ENCODE data around the gene VAV3.

Gene VAV3

GRCh38 chr1:107964336-107965109, 457 bp downstream of the VAV3 start:
- Mint-ChIP-seq H3K27ac (ENCODE audit: low read depth) (peak overlapping the region; percentile 95), H3K36me3 (ENCODE audit: insufficient read depth) (peaks cover 21% of the 10 kb centered on the region), H3K4me1 (peaks cover 30% of the 10 kb centered on the region), H3K9me3 (no peaks in the 10 kb centered on the region), H3K27me3 (no peaks in the 10 kb centered on the region), H3K4me3 (peak overlapping the region; percentile 93)
- peak; percentile 15 to 21 for DNase-seq (ENCODE audit: low spot score in 2 of 2)
- peak; percentile 29 for ATAC-seq (replicated peaks; ENCODE audit: extremely low read depth, poor library complexity, severe bottlenecking)

DNA sequence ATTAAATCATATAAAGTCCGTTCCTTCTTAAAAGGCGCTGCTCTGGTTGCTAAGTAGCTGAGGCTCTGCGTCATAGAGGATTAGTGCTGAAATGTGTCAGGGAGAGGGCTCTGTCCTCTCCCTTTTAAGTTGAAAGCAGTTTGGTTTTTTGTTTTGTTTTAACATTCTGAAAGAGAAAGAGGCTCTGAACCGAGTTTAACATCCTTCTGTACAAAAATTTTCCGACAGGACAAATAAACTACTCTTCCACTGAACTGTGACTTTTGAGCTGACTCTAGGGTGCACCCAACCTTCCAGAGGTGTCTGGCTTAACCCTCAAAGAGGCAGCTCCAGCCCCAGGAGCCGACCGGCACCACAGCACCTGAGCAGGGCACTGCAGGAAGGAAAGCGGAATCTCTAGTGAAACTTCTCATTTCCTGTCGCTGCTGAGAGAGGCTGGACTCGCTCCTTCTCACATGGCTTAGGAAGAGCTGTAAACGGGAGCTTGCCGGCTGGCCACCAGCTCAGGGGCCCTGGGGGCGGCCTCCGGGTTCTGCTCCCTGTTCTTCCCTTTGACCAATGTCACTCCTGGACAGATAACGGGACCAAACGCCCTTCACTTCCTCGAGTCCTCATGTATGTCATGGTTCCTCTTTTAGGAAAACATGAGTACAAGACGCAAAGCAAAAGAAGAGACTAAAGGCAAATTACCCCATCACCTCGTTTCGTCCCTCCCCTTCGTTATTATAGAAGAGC, 1.2 kb downstream of the VAV3 start:
- peak overlapping the region; percentile 95 for H3K27ac Mint-ChIP-seq (ENCODE audit: low read depth)
- no peaks in the 10 kb centered on the region for H3K27me3 Mint-ChIP-seq
- peaks cover 23% of the 10 kb centered on the region for H3K36me3 Mint-ChIP-seq (ENCODE audit: insufficient read depth)
- peak overlapping the region; percentile 93 for H3K4me3 Mint-ChIP-seq
- H3K4me1 Mint-ChIP-seq, result peaks cover 34% of the 10 kb centered on the region
- no peaks in the 10 kb centered on the region for H3K9me3 Mint-ChIP-seq
- DNase-seq (ENCODE audit: low spot score in 2 of 2) (peak; percentile 23 to 44), ATAC-seq (replicated peaks; ENCODE audit: extremely low read depth, poor library complexity, severe bottlenecking) (peak; percentile 77)

DNA sequence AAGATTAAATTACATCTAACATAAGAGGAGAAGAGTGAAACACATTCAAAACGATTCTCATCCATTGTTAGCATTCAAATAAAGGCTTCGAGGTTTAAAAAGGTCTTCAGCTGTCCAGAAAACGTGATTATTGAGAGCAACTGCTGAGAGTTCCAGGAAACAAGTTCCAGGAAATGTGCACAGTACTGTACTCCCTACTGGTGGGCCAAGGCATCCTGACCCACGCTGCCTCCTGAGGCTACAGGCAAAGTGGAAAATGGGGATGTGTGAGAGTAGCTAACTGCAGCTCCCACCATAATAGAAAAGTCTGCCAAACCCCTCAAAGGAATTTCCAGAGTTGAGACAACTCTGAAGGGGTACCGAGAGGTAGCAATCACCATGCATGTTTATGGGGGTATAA, 2.0 kb downstream of the VAV3 start:
- ATAC-seq (replicated peaks; ENCODE audit: extremely low read depth, poor library complexity, severe bottlenecking) (no peak), DNase-seq (ENCODE audit: low spot score in 2 of 2) (no peak)
- no peaks in the 10 kb centered on the region for H3K9me3 Mint-ChIP-seq
- H3K4me3 Mint-ChIP-seq, result peak overlapping the region; percentile 93
- H3K4me1 Mint-ChIP-seq, result peaks cover 34% of the 10 kb centered on the region
- peaks cover 23% of the 10 kb centered on the region for H3K36me3 Mint-ChIP-seq (ENCODE audit: insufficient read depth)
- H3K27me3 Mint-ChIP-seq, result no peaks in the 10 kb centered on the region
- H3K27ac Mint-ChIP-seq (ENCODE audit: low read depth), result peak overlapping the region; percentile 95

DNA sequence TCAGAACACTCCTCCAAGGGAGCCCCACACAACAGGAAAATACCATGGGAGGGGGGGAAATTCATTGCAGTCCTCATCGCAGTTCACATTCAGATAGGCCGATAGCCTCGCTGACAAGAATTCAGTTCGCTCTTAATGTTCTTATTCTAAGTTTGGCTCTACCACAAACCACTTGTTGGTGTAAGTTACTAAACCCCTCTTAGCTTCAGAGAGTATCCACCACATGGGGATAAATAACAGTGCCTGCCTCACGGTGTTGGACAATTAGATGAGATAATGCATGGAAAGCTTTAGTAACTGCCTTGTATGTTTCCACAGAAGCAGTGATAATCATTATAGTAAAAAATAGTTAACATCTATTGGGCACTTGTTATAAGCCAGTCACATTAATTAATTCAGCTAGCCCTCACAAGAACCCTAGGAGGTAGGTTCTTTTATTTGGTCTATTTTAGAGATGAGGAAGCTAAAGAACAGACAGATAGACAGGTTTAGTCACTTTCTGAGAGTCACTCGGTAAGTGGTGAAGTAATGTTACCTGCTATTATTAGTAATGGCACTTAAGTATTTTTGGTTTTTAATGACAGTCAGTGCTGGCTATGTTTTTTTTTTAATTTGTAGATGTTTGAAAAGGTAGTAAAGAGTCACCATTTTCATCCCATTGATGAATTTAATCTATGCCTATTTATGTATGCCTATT, 10.1 kb downstream of the VAV3 start:
- Mint-ChIP-seq H3K36me3 (ENCODE audit: insufficient read depth) (peaks cover 2% of the 10 kb centered on the region), H3K27me3 (no peaks in the 10 kb centered on the region), H3K27ac (ENCODE audit: low read depth) (no peak overlapping the region), H3K9me3 (no peaks in the 10 kb centered on the region), H3K4me1 (peaks cover 51% of the 10 kb centered on the region), H3K4me3 (no peak overlapping the region)
- ATAC-seq (replicated peaks; ENCODE audit: extremely low read depth, poor library complexity, severe bottlenecking) (peak; percentile 47), DNase-seq (ENCODE audit: low spot score in 2 of 2) (no peak)

GRCh38 chr1:107954126-107954525, 10.9 kb downstream of the VAV3 start:
- no peaks in the 10 kb centered on the region for H3K27me3 Mint-ChIP-seq
- no peak for DNase-seq (ENCODE audit: low spot score in 2 of 2)
- H3K4me1 Mint-ChIP-seq, result peaks cover 49% of the 10 kb centered on the region
- no peaks in the 10 kb centered on the region for H3K9me3 Mint-ChIP-seq
- no peak overlapping the region for H3K4me3 Mint-ChIP-seq
- no peak for ATAC-seq (replicated peaks; ENCODE audit: extremely low read depth, poor library complexity, severe bottlenecking)
- no peak overlapping the region for H3K27ac Mint-ChIP-seq (ENCODE audit: low read depth)
- H3K36me3 Mint-ChIP-seq (ENCODE audit: insufficient read depth), result no peaks in the 10 kb centered on the region

DNA sequence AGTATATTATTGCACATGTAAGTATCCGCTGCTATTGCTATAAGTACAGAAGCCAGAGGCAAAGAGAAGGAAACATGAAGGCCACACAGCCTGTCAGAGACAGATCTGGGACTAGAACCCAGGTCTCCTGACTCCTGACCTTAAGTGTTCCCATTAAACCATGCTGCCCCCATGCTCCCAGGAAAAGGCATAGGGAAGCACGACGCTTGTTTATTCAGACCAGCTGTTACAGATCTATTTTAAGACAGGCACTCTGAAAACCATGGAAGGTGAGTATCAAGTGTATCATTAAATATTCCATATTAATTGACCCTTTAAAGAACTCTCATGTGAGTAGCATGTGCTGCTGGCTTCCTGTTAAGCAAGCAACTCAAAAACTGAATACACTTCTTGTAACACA, 11.4 kb downstream of the VAV3 start:
- no peak for DNase-seq (ENCODE audit: low spot score in 2 of 2)
- H3K4me1 Mint-ChIP-seq, result peaks cover 49% of the 10 kb centered on the region
- no peaks in the 10 kb centered on the region for H3K9me3 Mint-ChIP-seq
- H3K27me3 Mint-ChIP-seq, result no peaks in the 10 kb centered on the region
- no peak overlapping the region for H3K27ac Mint-ChIP-seq (ENCODE audit: low read depth)
- H3K4me3 Mint-ChIP-seq, result no peak overlapping the region
- H3K36me3 Mint-ChIP-seq (ENCODE audit: insufficient read depth), result no peaks in the 10 kb centered on the region
- ATAC-seq (replicated peaks; ENCODE audit: extremely low read depth, poor library complexity, severe bottlenecking), result no peak

DNA sequence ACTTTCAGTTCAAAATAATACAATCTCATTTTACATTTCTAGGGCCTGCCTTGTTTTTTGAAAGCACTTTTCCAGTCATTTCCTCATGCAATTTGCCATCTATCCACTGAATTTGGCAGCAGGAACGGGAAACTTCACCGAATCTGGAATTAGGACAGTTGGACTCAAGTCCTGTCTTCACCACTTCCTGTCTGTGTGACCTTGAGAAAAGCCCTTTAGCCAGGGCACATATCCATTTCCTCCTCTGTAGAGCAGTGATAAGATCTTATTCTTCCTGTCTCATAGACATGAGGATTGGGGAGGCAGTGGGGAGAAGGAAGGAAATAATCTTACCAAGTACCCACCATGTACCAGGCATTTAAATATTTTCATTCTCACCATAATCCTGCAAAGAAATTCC, 12.0 kb downstream of the VAV3 start:
- Mint-ChIP-seq H3K4me3 (no peak overlapping the region), H3K4me1 (peaks cover 49% of the 10 kb centered on the region), H3K27ac (ENCODE audit: low read depth) (no peak overlapping the region), H3K27me3 (no peaks in the 10 kb centered on the region), H3K9me3 (no peaks in the 10 kb centered on the region), H3K36me3 (ENCODE audit: insufficient read depth) (no peaks in the 10 kb centered on the region)
- DNase-seq (ENCODE audit: low spot score in 2 of 2), result no peak
- no peak for ATAC-seq (replicated peaks; ENCODE audit: extremely low read depth, poor library complexity, severe bottlenecking)

DNA sequence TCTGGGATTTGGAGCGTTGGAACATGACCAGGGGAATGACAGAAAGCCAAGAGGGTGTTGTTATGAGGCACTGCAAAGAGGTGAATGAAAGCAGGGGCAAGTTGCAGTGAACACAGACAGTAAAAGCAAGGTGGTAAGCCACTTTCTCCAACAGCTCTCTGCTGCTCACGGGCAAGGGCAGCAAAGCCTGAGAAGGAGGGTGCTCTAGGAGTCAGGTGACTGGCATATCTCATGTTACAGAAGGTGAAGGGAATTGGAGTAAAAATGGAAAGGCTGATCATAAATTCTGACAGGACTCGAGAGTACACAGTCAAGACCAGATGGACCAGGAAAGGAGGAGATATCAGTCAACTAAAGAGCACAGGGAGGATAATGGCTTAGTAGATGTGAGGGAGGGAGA, 14.5 kb downstream of the VAV3 start:
- DNase-seq (ENCODE audit: low spot score in 2 of 2), result no peak
- no peaks in the 10 kb centered on the region for H3K9me3 Mint-ChIP-seq
- peak overlapping the region; percentile 60 for H3K27ac Mint-ChIP-seq (ENCODE audit: low read depth)
- H3K36me3 Mint-ChIP-seq (ENCODE audit: insufficient read depth), result no peaks in the 10 kb centered on the region
- ATAC-seq (replicated peaks; ENCODE audit: extremely low read depth, poor library complexity, severe bottlenecking), result peak; percentile 40
- no peaks in the 10 kb centered on the region for H3K27me3 Mint-ChIP-seq
- peak overlapping the region; percentile 1 for H3K4me3 Mint-ChIP-seq
- H3K4me1 Mint-ChIP-seq, result peaks cover 58% of the 10 kb centered on the region

- Mint-ChIP-seq H3K4me3 (peak overlapping the region; percentile 1), H3K27me3 (no peaks in the 10 kb centered on the region), H3K9me3 (no peaks in the 10 kb centered on the region), H3K36me3 (ENCODE audit: insufficient read depth) (no peaks in the 10 kb centered on the region), H3K27ac (ENCODE audit: low read depth) (peak overlapping the region; percentile 60), H3K4me1 (peaks cover 58% of the 10 kb centered on the region)
- ATAC-seq (replicated peaks; ENCODE audit: extremely low read depth, poor library complexity, severe bottlenecking) (no peak), DNase-seq (ENCODE audit: low spot score in 2 of 2) (no peak)
Observed at GRCh38 chr1:107949467-107950253, 15.3 kb downstream of the VAV3 start.

DNA sequence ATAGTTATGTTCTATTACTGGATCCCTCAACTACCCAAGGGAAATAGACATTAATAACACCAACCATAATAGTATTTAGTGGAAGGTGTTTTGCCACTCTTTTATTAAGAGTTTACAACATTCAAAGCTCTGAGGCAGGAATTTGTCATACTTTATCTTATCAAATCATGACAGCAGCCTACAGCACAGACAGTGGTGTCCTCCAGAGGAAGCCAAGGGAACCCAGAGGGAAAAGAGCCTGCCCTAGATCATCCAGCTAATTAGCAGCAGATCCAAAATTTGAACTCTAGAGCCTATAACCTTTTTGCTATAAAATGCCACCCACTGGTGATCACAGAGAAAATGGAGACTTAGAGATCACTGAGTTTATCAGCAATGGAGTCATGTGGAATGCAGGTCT, 18.2 kb downstream of the VAV3 start:
- DNase-seq (ENCODE audit: low spot score in 2 of 2) (no peak), ATAC-seq (replicated peaks; ENCODE audit: extremely low read depth, poor library complexity, severe bottlenecking) (no peak)
- Mint-ChIP-seq H3K4me1 (peaks cover 55% of the 10 kb centered on the region), H3K36me3 (ENCODE audit: insufficient read depth) (peaks cover 2% of the 10 kb centered on the region), H3K27ac (ENCODE audit: low read depth) (no peak overlapping the region), H3K27me3 (no peaks in the 10 kb centered on the region), H3K9me3 (no peaks in the 10 kb centered on the region), H3K4me3 (no peak overlapping the region)

DNA sequence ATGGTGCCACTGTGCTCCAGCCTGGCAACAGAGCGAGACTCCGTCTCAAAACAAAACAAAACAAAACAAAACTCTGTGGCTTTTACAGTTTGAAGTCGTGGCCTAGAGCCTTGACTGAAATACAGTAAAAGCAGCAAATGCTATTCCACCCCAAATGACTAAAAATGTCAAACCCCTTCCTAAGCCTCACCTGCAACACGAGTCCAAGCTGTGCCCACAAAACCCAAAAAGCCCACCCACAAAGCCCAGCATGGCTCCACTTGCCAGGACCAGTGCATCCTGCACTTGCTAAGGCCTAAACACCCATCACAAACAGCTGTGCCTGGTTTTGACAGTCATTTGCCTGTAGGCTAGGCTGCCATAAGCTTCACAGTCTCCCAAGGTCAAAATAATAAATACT, 21.3 kb downstream of the VAV3 start:
- DNase-seq (ENCODE audit: low spot score in 2 of 2), result peak in 1 of 2 donors; percentile 14
- peaks cover 2% of the 10 kb centered on the region for H3K36me3 Mint-ChIP-seq (ENCODE audit: insufficient read depth)
- H3K4me1 Mint-ChIP-seq, result peaks cover 56% of the 10 kb centered on the region
- no peaks in the 10 kb centered on the region for H3K9me3 Mint-ChIP-seq
- H3K27me3 Mint-ChIP-seq, result no peaks in the 10 kb centered on the region
- peak; percentile 81 for ATAC-seq (replicated peaks; ENCODE audit: extremely low read depth, poor library complexity, severe bottlenecking)
- peak overlapping the region; percentile 93 for H3K27ac Mint-ChIP-seq (ENCODE audit: low read depth)
- peak overlapping the region; percentile 52 for H3K4me3 Mint-ChIP-seq

GRCh38 chr1:107942814-107943213, 22.2 kb downstream of the VAV3 start:
- no peaks in the 10 kb centered on the region for H3K27me3 Mint-ChIP-seq
- peak overlapping the region; percentile 93 for H3K27ac Mint-ChIP-seq (ENCODE audit: low read depth)
- no peak overlapping the region for H3K4me3 Mint-ChIP-seq
- peaks cover 61% of the 10 kb centered on the region for H3K4me1 Mint-ChIP-seq
- H3K9me3 Mint-ChIP-seq, result no peaks in the 10 kb centered on the region
- peaks cover 2% of the 10 kb centered on the region for H3K36me3 Mint-ChIP-seq (ENCODE audit: insufficient read depth)
- no peak for DNase-seq (ENCODE audit: low spot score in 2 of 2)
- ATAC-seq (replicated peaks; ENCODE audit: extremely low read depth, poor library complexity, severe bottlenecking), result no peak

All from central memory CD8-positive, alpha-beta T cell (primary cell).